Activated B cell treated with CpG ODN at 0.5 μM for 24 hours (primary cell): ENCODE data around the gene NAPSA. TPM values are rescaled to one million over a fixed set of nuclear protein-coding genes. Genes with fewer than 3 reads are reported as not detected.

ENCODE experiments used
- ATAC-seq: fragments of 200-7000 bp; cut with Tn5 transposase; one replicate; pipeline ENCODE4 v1.10.0; 2021; ENCODE audit warnings: low read depth, mild to moderate bottlenecking, moderate library complexity
- CTCF ChIA-PET: fragments of 350-600 bp; sonication (Branson Sonifier 250); formaldehyde crosslinking; loops from one replicate; lab custom pipeline; 2021; ENCODE audit warnings: antibody characterized with exemption; lab: Charles Lee
- POLR2A ChIA-PET: fragments of 350-600 bp; sonication (Branson Sonifier 250); formaldehyde crosslinking; loops from one replicate; lab custom pipeline; 2021; ENCODE audit warnings: antibody characterized with exemption; lab: Charles Lee
- DNase-seq: peaks from one replicate; pipeline ENCODE4 v3.0.0; 2022
- H3K27ac Mint-ChIP-seq: one replicate; pipeline ENCODE4 v1.8.0; 2020; ENCODE audit warnings: mixed read lengths
- H3K27me3 Mint-ChIP-seq: one replicate; pipeline ENCODE4 v1.8.0; 2021; ENCODE audit warnings: mixed read lengths
- H3K36me3 Mint-ChIP-seq: one replicate; pipeline ENCODE4 v1.8.0; 2021; ENCODE audit warnings: low read depth, mixed read lengths
- H3K4me1 Mint-ChIP-seq: one replicate; pipeline ENCODE4 v1.8.0; 2021; ENCODE audit warnings: mixed read lengths
- H3K4me3 Mint-ChIP-seq: one replicate; pipeline ENCODE4 v1.8.0; 2020; ENCODE audit warnings: mild to moderate bottlenecking, mixed read lengths
- H3K9me3 Mint-ChIP-seq: one replicate; pipeline ENCODE4 v1.8.0; 2020; ENCODE audit warnings: mixed read lengths
- CTCF ChIP-seq: fragments of 200-600 bp; IDR thresholded peaks from one replicate; pipeline ENCODE4 v1.8.0; 2022; ENCODE audit warnings: antibody characterized with exemption, mild to moderate bottlenecking
- intact Hi-C: fragments of 100-400 bp; cut with micrococcal nuclease; formaldehyde crosslinking; loops from one replicate; pipeline ENCODE4 v1.15.1; 2024
- total RNA-seq: library from RNA; stranded (reverse); gene quantifications from 2 replicates; pipeline ENCODE4 v1.2.3, GENCODE V29; 2022

The NAPSA gene
- total RNA-seq, 1 donor from 2014 or later: 2.4 TPM

- Mint-ChIP-seq H3K36me3 (no peaks in the 10 kb centered on the region), H3K4me1 (peaks cover 25% of the 10 kb centered on the region), H3K27ac (no peak overlapping the region), H3K4me3 (no peak overlapping the region), H3K27me3 (peaks cover 46% of the 10 kb centered on the region), H3K9me3 (no peaks in the 10 kb centered on the region)
- no peak for ATAC-seq
- intact Hi-C loops: no loop called here
- ChIA-PET POLR2A (interaction anchor here (0.6 to 1.0 kb wide), 6 partner anchors 15 to 196 kb away, joined by 3 to 5 read pairs (median 3); partner anchors contain the start of genes KCNC3 and POLD1), CTCF (no interaction called here)
- TF ChIP-seq CTCF: no peak
- no peak for DNase-seq
Observed at GRCh38 chr19:50313812-50314536, 51.5 kb downstream of the NAPSA start.

GRCh38 chr19:50312967-50313811 lies 52.2 kb downstream of the NAPSA start:
- ATAC-seq: no peak
- no peaks in the 10 kb centered on the region for H3K36me3 Mint-ChIP-seq
- H3K27ac Mint-ChIP-seq: no peak overlapping the region
- POLR2A ChIA-PET: interaction anchor here (0.5 to 1.0 kb wide), 5 partner anchors 12 to 197 kb away, joined by 3 to 5 read pairs (median 3); partner anchors contain the start of genes KCNC3 and POLD1
- CTCF ChIA-PET: no interaction called here
- peaks cover 52% of the 10 kb centered on the region for H3K27me3 Mint-ChIP-seq
- no peaks in the 10 kb centered on the region for H3K9me3 Mint-ChIP-seq
- H3K4me1 Mint-ChIP-seq: peaks cover 25% of the 10 kb centered on the region
- TF ChIP-seq CTCF: no peak
- intact Hi-C loops: no loop called here
- no peak for DNase-seq
- H3K4me3 Mint-ChIP-seq: no peak overlapping the region

GRCh38 chr19:50311723-50312635 lies 53.5 kb downstream of the NAPSA start:
- no peak overlapping the region for H3K4me3 Mint-ChIP-seq
- peaks cover 25% of the 10 kb centered on the region for H3K4me1 Mint-ChIP-seq
- intact Hi-C loops: no loop called here
- no peaks in the 10 kb centered on the region for H3K36me3 Mint-ChIP-seq
- DNase-seq: no peak
- peaks cover 57% of the 10 kb centered on the region for H3K27me3 Mint-ChIP-seq
- TF ChIP-seq CTCF: no peak
- POLR2A ChIA-PET: interaction anchor here (0.6 to 0.8 kb wide), 2 partner anchors 14 to 412 kb away, joined by 3 to 13 read pairs; no protein-coding TSS in a partner anchor
- H3K27ac Mint-ChIP-seq: no peak overlapping the region
- H3K9me3 Mint-ChIP-seq: no peaks in the 10 kb centered on the region
- ATAC-seq: no peak
- CTCF ChIA-PET: no interaction called here

- ATAC-seq (no peak), DNase-seq (no peak)
- H3K9me3 Mint-ChIP-seq: no peaks in the 10 kb centered on the region
- no peaks in the 10 kb centered on the region for H3K36me3 Mint-ChIP-seq
- H3K4me3 Mint-ChIP-seq: no peak overlapping the region
- intact Hi-C loops: no loop called here
- H3K27ac Mint-ChIP-seq: no peak overlapping the region
- H3K4me1 Mint-ChIP-seq: peaks cover 21% of the 10 kb centered on the region
- ChIA-PET POLR2A (no interaction called here), CTCF (no interaction called here)
- peaks cover 53% of the 10 kb centered on the region for H3K27me3 Mint-ChIP-seq
- no peak for TF ChIP-seq CTCF
Observed at GRCh38 chr19:50310759-50311465, 54.5 kb downstream of the NAPSA start.
